Lower leg skin (tissue), 3 donors: ENCODE measurements around the gene CELSR3.

Experiments
- CTCF ChIP-seq, 3 donors: fragments of 450-650 bp; IDR thresholded peaks; one replicate each; pipeline ENCODE4 v1.5.1; 2016; ENCODE audit warnings: antibody characterized with exemption in 3 of 3, mild to moderate bottlenecking in 3 of 3, moderate library complexity in 2 of 3
- POLR2A ChIP-seq, 2 donors: fragments of 450-650 bp; IDR thresholded peaks; one replicate each; pipeline ENCODE4 v1.6.1; 2016 to 2017; ENCODE audit warnings: antibody characterized with exemption in 2 of 2, mild to moderate bottlenecking in 1 of 2, moderate library complexity in 1 of 2

- TF ChIP-seq CTCF (IDR thresholded peaks at IDR 0.05) (no peak), POLR2A (IDR thresholded peaks at IDR 0.05) (no peak)
These were observed 55.2 kb downstream of the CELSR3 start for GRCh38 chr3:48607519-48607918.
